OCI-LY7 (cell line): ENCODE results near the gene LHX5. TPM values are rescaled to one million over a fixed set of nuclear protein-coding genes. Genes with fewer than 3 reads are reported as not detected.
A peak's percentile ranks its signal among the peaks of the same experiment; 100 is the strongest.

ENCODE experiments used
- BruUV-seq: library from RNA; stranded (reverse); fragments of 400-500 nt; replicated peaks from 2 replicates; lab custom pipeline; 2021; lab: Mats Ljungman, UMichigan
- CTCF ChIA-PET: fragments of 300-600 bp; sonication (Branson Sonifier 250); formaldehyde crosslinking; loops from one replicate; lab custom pipeline; 2022; ENCODE audit warnings: antibody characterized with exemption; ENCODE audit not compliant: unreplicated experiment; lab: Charles Lee
- POLR2A ChIA-PET: fragments of 300-600 bp; sonication (Branson Sonifier 250); formaldehyde crosslinking; loops from one replicate; lab custom pipeline; 2022; ENCODE audit warnings: antibody characterized with exemption; lab: Charles Lee
- DNase-seq: peaks from one replicate; pipeline ENCODE4 v3.0.0-alpha.2; 2015; ENCODE audit warnings: low spot score
- H2AFZ ChIP-seq: fragments of 200-600 bp; sonication (generic), shearing (Covaris generic); 2 replicates; pipeline ENCODE4 v1.6.1; 2014; ENCODE audit warnings: mild to moderate bottlenecking, antibody characterized with exemption, low read length, moderate library complexity
- H3K27ac ChIP-seq: fragments of 200-600 bp; sonication (generic); 2 replicates; pipeline ENCODE4 v1.5.1; 2014; ENCODE audit warnings: mixed run types, low read depth, mild to moderate bottlenecking, moderate library complexity, low read length, inconsistent platforms; ENCODE audit not compliant: poor library complexity, severe bottlenecking
- H3K36me3 ChIP-seq: fragments of 200-600 bp; sonication (generic); 2 replicates; pipeline ENCODE4 v1.6.1; 2014; ENCODE audit warnings: mild to moderate bottlenecking, antibody characterized with exemption, low read length, moderate library complexity, mixed read lengths; ENCODE audit not compliant: insufficient read depth
- H3K4me1 ChIP-seq: fragments of 200-600 bp; sonication (generic); 2 replicates; pipeline ENCODE4 v1.5.1; 2014; ENCODE audit warnings: mild to moderate bottlenecking, low read length; ENCODE audit not compliant: insufficient read depth, poor library complexity, severe bottlenecking
- H3K4me2 ChIP-seq: fragments of 200-600 bp; sonication (generic); 2 replicates; pipeline ENCODE4 v1.6.1; 2014; ENCODE audit warnings: mild to moderate bottlenecking, low read length
- H3K4me3 ChIP-seq: fragments of 200-600 bp; sonication (generic); 2 replicates; pipeline ENCODE4 v1.5.1; 2014; ENCODE audit warnings: mild to moderate bottlenecking, low read depth, low read length; ENCODE audit not compliant: poor library complexity, severe bottlenecking
- H3K79me2 ChIP-seq: fragments of 200-600 bp; sonication (generic); 2 replicates; pipeline ENCODE4 v1.6.1; 2016; ENCODE audit warnings: low read depth, mild to moderate bottlenecking, low read length, moderate library complexity, mixed read lengths; ENCODE audit not compliant: insufficient read depth
- H3K9me2 ChIP-seq: fragments of 200-600 bp; sonication (generic); 2 replicates; pipeline ENCODE4 v1.6.1; 2016; ENCODE audit warnings: mild to moderate bottlenecking, low read length, mixed read lengths; ENCODE audit not compliant: insufficient read depth
- H3K9me3 ChIP-seq: fragments of 200-600 bp; sonication (generic); 2 replicates; pipeline ENCODE4 v1.6.1; 2014; ENCODE audit warnings: mild to moderate bottlenecking, mixed run types, low read length, mixed read lengths
- H4K20me1 ChIP-seq: fragments of 200-600 bp; sonication (generic); 2 replicates; pipeline ENCODE4 v1.6.1; 2014; ENCODE audit warnings: mild to moderate bottlenecking, antibody characterized with exemption, low read length, moderate library complexity, mixed read lengths; ENCODE audit not compliant: insufficient read depth
- CTCF ChIP-seq: fragments of 200-600 bp; sonication (generic); conservative IDR thresholded peaks from 2 replicates; pipeline ENCODE4 v1.5.1; 2014; ENCODE audit warnings: mild to moderate bottlenecking, antibody characterized with exemption, low read length, moderate library complexity, mixed read lengths
- EZH2phosphoT487 ChIP-seq: fragments of 200-600 bp; sonication (generic); IDR thresholded peaks from 2 replicates; pipeline ENCODE4 v1.6.1; 2018; ENCODE audit warnings: low read depth, borderline replicate concordance, mild to moderate bottlenecking, mixed run types, antibody characterized with exemption, low read length, moderate library complexity, mixed read lengths
- intact Hi-C: fragments of 100-400 bp; cut with micrococcal nuclease; formaldehyde crosslinking; loops from one replicate; pipeline ENCODE4 v1.10.0; 2022; ENCODE audit not compliant: unreplicated experiment
- total RNA-seq, 2 experiments: library from RNA; depleted of rRNA in 1 of 2; stranded (reverse); fragments of >200 nt in 1 of 2; shearing (Covaris generic) in 1 of 2; gene quantifications; 2 replicates each; pipeline ENCODE4 v1.2.3, GENCODE V29; 2014 to 2022

The LHX5 gene
- total RNA-seq, 2 experiments from 2014 or later = not detected

GRCh38 chr12:113418213-113418879 is 53.3 kb downstream of the LHX5 start:
- ChIA-PET POLR2A (interaction anchor here (0.6 kb wide), 1 partner anchor 22 kb away, joined by 3 read pairs; no protein-coding TSS in a partner anchor), CTCF (no interaction called here)
- Histone ChIP-seq H3K27ac (no peak overlapping the region), H3K36me3 (no peaks in the 10 kb centered on the region), H2AFZ (no peak overlapping the region), H3K4me2 (no peak overlapping the region), H3K9me3 (no peaks in the 10 kb centered on the region), H3K9me2 (no peaks in the 10 kb centered on the region), H4K20me1 (no peaks in the 10 kb centered on the region), H3K4me1 (peaks cover 26% of the 10 kb centered on the region), H3K4me3 (no peak overlapping the region), H3K79me2 (no peaks in the 10 kb centered on the region)
- TF ChIP-seq EZH2phosphoT487 = no peak
- no peak for TF ChIP-seq CTCF
- no peak for DNase-seq
- BruUV-seq = no TSS peak
- intact Hi-C loops = no loop called here

DNA sequence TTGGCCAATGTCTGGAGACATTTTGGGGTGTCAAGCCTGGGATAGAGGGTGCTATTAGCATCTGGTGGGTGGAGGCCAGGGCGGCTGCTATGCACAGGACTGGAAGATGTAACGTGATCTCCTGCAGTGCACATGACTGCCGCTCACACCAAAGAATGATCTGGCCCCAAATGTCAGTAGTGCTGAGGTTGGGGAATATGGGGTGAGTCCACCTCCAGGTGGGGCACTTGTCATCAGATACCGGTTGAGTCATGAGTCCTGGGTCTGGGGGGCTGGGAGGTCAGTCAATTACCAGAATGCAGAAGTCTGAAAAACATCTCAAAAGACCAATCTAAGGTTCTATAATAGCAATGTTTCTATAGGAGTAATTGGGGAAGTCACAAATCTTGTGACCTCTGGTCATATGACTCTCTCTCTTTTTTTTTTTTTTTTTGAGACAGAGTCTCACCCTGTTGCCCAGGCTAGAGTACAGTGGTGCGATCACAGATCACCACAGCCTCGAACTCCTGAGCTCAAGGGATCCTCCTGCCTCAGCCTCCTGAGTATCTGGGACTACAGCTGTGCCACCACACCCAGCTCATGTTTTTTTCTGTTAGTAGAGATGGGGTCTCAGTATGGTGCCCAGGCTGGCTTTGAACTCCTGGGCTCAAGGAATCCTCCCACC is 55.4 kb downstream of the LHX5 start:
- Histone ChIP-seq H4K20me1 (no peaks in the 10 kb centered on the region), H3K4me3 (no peak overlapping the region), H3K36me3 (no peaks in the 10 kb centered on the region), H3K4me2 (no peak overlapping the region), H3K79me2 (no peaks in the 10 kb centered on the region), H3K9me3 (no peaks in the 10 kb centered on the region), H3K9me2 (no peaks in the 10 kb centered on the region), H2AFZ (peak overlapping the region; percentile 34; the same call in 1 of the 2 replicates), H3K4me1 (peaks cover 11% of the 10 kb centered on the region), H3K27ac (no peak overlapping the region)
- ChIA-PET CTCF (no interaction called here), POLR2A (no interaction called here)
- intact Hi-C loops = no loop called here
- TF ChIP-seq CTCF (0 out of 2 replicates have a peak, but pooled peaks have one; percentile 23), EZH2phosphoT487 (no peak)
- no TSS peak for BruUV-seq
- no peak for DNase-seq
